Lung microvascular endothelial cell (primary cell): Measurements from ENCODE around the gene PRR35. TPM values are rescaled to one million over a fixed set of nuclear protein-coding genes. Genes with fewer than 3 reads are reported as not detected.

Experiments used
- DNase-seq, 2 donors: peaks; one replicate each; pipeline versions ENCODE4 v3.0.0 to v3.0.0-alpha.2; 2010; ENCODE audit warnings: low read depth in 2 of 2
- total RNA-seq: library from RNA; depleted of rRNA; stranded (reverse); fragments of >200 nt; gene quantifications from 2 replicates; pipeline ENCODE4 v1.2.1, GENCODE V29; 2014

Gene PRR35
- total RNA-seq, 1 donor from 2014 or later: not detected

- DNase-seq: peak; percentile 91 to 92
These were observed 32.9 kb upstream of the PRR35 start, which contains the start of gene CAPN15 for GRCh38 chr16:527015-527903. Gene CAPN15, plus strand, starts transcription at chr16:527712. Its CDS starts 19,127 bp downstream, at chr16:546839.

DNA sequence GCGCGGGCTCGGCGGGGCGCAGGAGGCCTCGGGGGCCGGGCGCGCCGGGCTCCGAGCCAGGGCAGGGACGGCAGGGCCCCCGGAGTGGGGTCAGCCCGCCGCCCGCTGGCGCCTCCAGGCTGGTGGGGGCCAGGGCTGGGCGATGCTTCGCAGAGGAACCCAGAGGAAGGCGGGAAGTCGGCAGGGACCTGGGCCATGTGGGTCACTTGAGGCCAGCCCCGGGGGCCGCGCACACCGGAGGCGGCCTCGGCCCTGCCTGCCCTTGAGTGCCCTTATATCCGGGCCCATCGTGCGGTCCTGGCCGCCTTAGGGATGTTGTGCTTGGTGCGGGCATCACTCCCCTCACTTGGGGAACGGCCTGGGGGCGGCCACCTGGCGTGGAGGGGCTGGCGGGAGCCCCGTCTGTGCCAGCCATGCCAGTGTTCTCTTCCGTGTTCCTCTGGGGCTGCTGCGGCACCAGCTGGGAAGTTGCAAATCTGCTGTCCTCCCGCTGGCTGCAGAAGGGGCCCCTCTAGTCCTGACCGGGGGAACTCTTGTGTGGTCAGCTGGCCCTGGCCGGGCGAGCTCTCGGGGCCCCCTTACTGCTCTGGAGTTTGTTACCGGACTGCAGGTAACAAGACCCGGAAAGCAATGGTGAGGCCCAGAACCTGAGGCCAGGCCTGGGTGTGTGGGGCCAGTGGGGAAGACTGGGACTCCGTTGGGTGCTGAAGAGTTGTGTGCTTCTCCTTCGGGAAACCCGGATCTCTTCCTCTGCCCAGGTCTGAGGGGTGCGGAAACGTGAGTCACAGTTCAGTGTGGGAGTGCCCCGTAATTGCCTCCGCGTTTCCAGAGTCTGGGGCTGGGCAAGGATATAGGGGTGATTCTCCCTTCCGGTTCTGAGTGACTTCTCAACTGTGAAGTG is 31.8 kb upstream of the PRR35 start:
- DNase-seq: peak; percentile 46 to 79

GRCh38 chr16:529012-529575 is 31.1 kb upstream of the PRR35 start:
- no peak for DNase-seq

DNA sequence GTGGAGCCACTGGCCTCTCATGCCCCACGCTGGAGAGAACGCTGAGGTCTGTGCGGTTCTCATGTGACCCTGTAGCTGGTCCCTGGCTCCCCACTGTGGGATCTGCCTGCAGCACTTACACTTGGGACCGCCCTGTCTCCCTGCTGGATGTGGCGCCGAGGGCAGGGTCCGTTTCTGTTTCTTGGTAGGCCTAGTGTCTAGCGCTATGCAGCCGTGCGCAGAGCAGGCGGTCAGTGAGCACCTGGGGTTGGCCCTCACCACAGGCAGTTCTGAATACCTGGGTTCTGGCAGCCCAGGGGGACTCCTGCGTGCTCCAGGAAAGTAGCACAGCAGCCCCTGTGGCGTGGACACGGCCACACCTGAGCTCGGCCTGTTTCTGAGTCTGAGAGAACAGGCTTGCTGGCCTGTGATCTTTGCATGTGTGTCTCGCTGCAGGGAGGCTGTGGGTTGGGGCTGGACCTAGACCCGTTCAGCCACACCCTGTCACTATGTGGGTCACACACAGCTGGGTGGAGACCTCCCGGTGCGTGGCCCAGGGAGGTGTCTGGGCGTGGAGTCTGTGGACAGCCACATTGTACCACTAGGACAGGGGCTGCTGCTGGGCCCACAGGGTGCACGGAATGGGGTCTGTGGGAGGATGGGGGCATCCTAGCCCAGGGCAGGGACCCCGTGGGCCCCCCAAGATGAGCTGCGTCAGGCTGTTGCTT is 29.9 kb upstream of the PRR35 start:
- no peak for DNase-seq

DNA sequence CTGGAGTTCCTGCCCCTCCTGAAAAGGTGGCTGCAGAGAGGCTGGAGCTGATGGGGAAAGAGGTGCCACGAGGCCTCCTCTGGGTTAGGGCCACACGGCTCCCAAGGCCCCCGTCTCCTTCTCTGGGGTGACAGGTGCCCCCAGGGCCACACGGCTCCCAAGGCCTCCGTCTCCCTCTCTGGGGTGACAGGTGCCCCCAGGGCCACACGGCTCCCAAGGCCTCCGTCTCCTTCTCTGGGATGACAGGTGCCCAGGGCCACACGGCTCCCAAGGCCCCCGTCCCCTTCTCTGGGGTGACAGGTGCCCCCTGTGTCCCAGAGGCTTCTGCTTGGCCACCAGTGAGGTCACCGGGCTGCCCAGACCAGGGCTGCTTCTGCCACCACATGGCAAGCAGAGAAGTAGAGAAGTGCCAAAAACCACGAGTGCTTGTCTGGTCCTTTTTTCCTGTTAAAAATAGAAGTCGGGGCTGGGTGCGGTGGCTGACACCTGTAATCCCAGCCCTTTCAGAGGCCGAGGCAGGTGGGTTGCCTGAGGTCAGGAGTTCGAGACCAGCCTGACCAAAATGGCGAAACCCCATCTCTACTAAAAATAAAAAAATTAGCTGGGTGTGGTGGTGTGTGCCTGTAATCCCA is 28.6 kb upstream of the PRR35 start:
- DNase-seq: no peak

- no peak for DNase-seq
These were observed 26.6 kb upstream of the PRR35 start for GRCh38 chr16:533391-534123.

DNA sequence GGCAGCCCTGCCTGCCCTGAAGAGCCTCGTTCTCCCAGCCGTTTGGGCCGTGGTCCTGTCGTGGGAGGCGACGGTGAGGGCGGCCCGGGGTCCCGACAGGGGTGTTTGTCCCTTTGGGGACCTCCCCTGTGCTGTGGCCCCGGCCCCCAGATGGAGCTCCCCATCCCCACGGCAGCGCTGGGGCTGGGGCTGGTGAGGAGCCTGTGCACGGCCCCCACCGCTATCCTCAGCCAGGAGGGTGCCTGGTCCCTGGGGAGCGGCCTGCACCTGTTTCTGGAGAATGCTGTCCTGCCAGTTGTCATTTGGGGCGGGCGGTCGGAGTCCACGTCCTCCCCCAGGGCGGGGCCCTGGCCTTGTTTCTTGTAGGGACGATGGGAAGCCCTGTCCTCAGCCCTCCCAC is 26.1 kb upstream of the PRR35 start:
- no peak for DNase-seq

DNA sequence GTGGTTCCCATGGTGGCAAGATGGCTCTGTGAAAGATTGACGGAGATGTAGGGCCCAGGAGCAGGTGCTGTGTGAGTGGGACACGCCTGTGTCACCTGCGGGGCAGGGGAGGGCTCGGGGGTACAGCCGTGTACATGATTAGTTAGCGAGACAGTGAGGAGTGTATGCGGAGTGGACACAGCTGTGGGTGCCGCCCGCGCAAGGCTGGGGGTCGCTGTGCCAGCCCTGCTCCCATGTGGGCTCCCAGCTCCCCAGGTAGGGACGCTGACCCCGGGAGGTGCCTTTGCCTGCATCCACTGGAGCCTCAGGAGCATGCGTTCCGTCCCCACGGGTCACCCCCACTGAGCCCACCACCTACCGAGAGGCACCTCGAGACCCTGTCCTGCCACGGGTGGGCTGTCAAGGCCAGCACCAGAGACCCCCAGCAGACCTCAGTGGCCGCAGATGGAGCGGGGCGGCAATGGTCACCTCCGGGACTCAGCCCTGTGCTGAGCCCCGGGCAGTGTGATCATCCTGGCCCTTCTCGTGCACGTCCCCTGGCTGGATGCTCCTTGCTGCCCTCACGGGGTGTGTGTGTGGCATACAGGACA is 25.2 kb upstream of the PRR35 start:
- no peak for DNase-seq

DNA sequence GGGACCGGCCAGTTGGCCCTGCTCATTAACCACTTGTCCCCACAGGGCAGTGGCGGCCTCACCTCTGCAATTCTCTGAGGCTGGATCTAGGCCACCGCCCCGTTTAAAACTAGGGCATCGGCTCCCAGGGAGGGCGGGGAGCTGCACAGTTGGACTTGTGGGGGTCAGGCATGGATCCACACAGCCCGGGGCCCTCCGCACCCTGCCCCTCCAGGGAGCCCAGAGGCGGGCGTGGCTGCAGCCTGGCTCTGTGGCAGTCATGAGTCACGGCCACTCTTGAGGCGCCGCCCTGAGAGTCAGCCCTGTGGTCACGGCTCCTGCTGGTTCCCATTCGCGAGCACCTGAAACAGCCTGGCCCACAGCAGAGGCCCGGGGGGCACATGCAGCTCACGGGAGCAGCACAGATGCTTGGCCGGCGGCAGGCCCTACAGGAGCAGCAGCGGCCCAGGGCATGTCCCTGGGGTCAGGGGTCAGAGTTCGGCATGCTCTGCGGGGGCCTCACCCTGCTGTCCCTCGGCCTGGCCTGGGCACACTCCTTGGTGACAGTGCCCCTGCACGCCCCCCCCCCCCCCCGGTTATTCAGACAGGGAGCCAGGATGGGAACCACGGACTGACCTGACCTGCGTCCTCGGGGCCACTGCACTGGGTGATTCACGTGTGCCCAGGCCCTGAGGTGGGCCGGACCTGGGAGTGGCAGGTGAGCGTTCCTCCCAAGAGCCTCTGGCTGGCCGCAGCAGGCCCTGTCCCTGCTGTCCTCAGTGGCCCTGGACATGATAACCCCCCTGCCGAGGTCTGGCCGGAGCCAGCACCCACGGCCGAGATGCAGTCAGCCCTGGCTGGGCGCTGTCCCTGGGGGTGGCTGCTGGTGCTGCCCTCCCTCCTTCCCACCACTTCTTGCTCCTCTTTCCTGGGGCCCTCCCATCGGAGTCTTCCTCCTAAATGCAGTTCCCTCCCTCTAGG is 24.5 kb upstream of the PRR35 start:
- DNase-seq: peak in 1 of 2 donors; percentile 57

DNA sequence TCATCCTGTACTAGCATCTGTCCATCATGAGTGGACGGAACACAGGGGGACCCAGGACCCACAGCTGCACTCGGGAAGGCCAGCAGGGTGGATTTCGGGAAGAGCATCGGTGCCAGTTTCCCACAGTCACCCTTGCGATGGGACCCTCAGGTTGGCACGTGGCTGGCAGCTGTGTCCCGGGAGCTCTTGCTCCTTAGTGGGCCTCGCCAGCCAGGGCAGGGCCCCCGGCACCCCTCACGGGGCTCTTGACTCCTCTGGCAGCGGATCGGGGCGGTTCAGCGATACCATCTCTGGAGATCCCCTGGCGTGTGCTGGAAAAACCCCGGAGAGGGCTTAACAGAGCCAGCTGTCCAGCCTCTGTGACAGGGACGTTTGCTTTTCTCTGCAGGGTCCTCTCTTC is 23.4 kb upstream of the PRR35 start:
- no peak for DNase-seq

GRCh38 chr16:537415-538335 is 22.5 kb upstream of the PRR35 start:
- no peak for DNase-seq

- DNase-seq: peak in 1 of 2 donors; percentile 76
These were observed 20.2 kb upstream of the PRR35 start for GRCh38 chr16:539901-540530.

- no peak for DNase-seq
These were observed 19.4 kb upstream of the PRR35 start for GRCh38 chr16:540645-541340.

DNA sequence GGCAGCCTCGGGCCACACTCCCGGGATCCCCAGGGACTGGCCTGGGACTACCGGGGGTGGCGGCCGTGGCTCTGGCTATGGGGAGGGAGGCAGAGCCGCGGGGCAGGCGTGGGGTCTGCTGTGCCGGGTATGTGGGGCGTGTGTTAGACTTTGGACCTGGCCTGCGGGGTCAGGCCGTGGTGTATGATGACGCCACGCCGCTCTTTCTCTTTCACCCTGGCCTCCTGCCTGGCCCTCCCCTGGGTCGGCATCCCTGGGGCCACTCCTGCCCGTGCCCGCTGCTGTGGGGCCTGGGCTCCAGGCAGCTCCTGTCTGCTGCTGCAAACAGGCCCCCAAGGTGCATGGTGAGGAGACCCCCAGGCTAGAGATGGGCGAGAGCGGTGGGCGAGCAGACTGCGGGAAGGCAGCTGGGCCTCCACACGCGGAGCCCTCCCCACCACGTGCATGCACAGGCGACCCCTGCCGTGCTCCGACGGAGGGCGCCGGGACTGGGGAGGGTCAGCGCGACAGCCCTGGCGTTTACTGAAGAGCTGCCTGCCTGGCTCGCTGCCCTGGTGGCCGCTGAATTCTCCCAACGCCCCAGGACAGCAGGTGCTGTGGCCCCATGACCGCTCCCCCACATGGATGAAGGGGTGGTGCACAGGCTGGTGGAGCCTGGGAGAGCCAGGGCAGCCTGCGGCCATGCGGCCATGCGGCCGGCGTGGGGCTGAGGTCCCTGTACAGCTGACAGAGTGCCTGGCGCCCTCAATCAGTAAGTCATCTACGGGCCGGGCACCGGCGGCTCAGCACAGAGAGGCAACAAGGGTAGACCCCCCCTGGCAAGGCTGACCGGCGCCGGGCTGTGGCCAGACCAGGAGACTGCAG is 16.7 kb upstream of the PRR35 start:
- no peak for DNase-seq

GRCh38 chr16:544517-544916 is 15.7 kb upstream of the PRR35 start:
- no peak for DNase-seq
